Parathyroid adenoma (tissue), 2 donors: Measurements from ENCODE around the gene PTPN14.

Source experiments
- H2AFZ ChIP-seq: fragments of 300-600 bp; sonication (generic); one replicate; pipeline ENCODE4 v1.7.0; 2017; ENCODE audit warnings: antibody characterized with exemption, mild to moderate bottlenecking
- H3K27ac ChIP-seq: fragments of 300-600 bp; sonication (generic); one replicate; pipeline ENCODE4 v1.7.0; 2017
- H3K27me3 ChIP-seq: fragments of 300-600 bp; sonication (generic); one replicate; pipeline ENCODE4 v1.7.0; 2017; ENCODE audit warnings: low read length; ENCODE audit not compliant: control insufficient read depth, insufficient read depth
- H3K36me3 ChIP-seq: fragments of 300-600 bp; sonication (generic); one replicate; pipeline ENCODE4 v1.7.0; 2017; ENCODE audit warnings: low read length; ENCODE audit not compliant: control insufficient read depth, insufficient read depth
- H3K4me1 ChIP-seq: fragments of 300-600 bp; sonication (generic); one replicate; pipeline ENCODE4 v1.7.0; 2017; ENCODE audit warnings: control low read depth
- H3K4me2 ChIP-seq: fragments of 300-600 bp; sonication (generic); one replicate; pipeline ENCODE4 v1.7.0; 2017; ENCODE audit warnings: low read length
- H3K4me3 ChIP-seq: fragments of 300-600 bp; sonication (generic); one replicate; pipeline ENCODE4 v1.7.0; 2017; ENCODE audit warnings: low read depth, low read length
- H3K79me2 ChIP-seq: fragments of 300-600 bp; sonication (generic); one replicate; pipeline ENCODE4 v1.7.0; 2017; ENCODE audit warnings: control low read depth
- H3K9ac ChIP-seq: fragments of 300-600 bp; sonication (generic); one replicate; pipeline ENCODE4 v1.7.0; 2017; ENCODE audit warnings: mild to moderate bottlenecking
- H3K9me3 ChIP-seq: fragments of 300-600 bp; sonication (generic); one replicate; pipeline ENCODE4 v1.7.0; 2017; ENCODE audit warnings: low read length; ENCODE audit not compliant: control insufficient read depth
- TF ChIP-seq, protein P1 (sequence below): fragments of 300-600 bp; sonication (generic); IDR thresholded peaks from one replicate; pipeline ENCODE4 v1.7.0; 2017; ENCODE audit warnings: antibody characterized with exemption, mild to moderate bottlenecking
- donor health status: primary hyperparathyroidism.

PTPN14 gene

GRCh38 chr1:214318956-214319736, 232.3 kb downstream of the PTPN14 start:
- no peaks in the 10 kb centered on the region for H3K9me3 ChIP-seq
- H3K27me3 ChIP-seq = no peaks in the 10 kb centered on the region
- H3K4me1 ChIP-seq = no peaks in the 10 kb centered on the region
- H3K4me3 ChIP-seq = no peak overlapping the region
- H2AFZ ChIP-seq = no peak overlapping the region
- H3K9ac ChIP-seq = no peak overlapping the region
- H3K36me3 ChIP-seq = no peaks in the 10 kb centered on the region
- no peak overlapping the region for H3K4me2 ChIP-seq
- no peaks in the 10 kb centered on the region for H3K79me2 ChIP-seq
- TF ChIP-seq, protein P1, sequence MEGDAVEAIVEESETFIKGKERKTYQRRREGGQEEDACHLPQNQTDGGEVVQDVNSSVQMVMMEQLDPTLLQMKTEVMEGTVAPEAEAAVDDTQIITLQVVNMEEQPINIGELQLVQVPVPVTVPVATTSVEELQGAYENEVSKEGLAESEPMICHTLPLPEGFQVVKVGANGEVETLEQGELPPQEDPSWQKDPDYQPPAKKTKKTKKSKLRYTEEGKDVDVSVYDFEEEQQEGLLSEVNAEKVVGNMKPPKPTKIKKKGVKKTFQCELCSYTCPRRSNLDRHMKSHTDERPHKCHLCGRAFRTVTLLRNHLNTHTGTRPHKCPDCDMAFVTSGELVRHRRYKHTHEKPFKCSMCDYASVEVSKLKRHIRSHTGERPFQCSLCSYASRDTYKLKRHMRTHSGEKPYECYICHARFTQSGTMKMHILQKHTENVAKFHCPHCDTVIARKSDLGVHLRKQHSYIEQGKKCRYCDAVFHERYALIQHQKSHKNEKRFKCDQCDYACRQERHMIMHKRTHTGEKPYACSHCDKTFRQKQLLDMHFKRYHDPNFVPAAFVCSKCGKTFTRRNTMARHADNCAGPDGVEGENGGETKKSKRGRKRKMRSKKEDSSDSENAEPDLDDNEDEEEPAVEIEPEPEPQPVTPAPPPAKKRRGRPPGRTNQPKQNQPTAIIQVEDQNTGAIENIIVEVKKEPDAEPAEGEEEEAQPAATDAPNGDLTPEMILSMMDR = no peak
- no peak overlapping the region for H3K27ac ChIP-seq

DNA sequence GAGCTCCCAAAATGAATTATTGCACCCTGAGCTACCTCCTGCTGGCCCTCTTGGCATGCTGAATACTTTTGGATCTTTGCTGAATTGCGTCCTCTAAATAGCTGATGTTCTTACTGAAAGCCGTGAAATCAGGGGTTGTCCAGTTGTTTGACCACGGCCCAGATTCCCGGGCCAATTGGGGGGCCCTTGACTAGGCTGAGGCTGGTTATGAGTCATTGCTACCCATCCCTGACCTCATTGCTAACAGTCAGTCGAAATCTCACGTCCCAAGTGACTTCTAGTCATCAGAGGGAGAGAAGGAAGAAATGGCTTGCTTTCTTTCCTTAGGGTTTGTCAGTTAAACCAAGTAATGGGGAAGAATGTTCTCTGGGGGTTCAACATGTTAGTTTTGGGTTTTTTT, 233.0 kb downstream of the PTPN14 start:
- TF ChIP-seq, protein P1 = no peak
- no peak overlapping the region for H3K27ac ChIP-seq
- no peaks in the 10 kb centered on the region for H3K79me2 ChIP-seq
- H3K9ac ChIP-seq = no peak overlapping the region
- no peak overlapping the region for H3K4me3 ChIP-seq
- no peaks in the 10 kb centered on the region for H3K27me3 ChIP-seq
- no peak overlapping the region for H3K4me2 ChIP-seq
- no peaks in the 10 kb centered on the region for H3K9me3 ChIP-seq
- no peak overlapping the region for H2AFZ ChIP-seq
- no peaks in the 10 kb centered on the region for H3K36me3 ChIP-seq
- H3K4me1 ChIP-seq = no peaks in the 10 kb centered on the region

GRCh38 chr1:214317734-214318133, 233.7 kb downstream of the PTPN14 start:
- Histone ChIP-seq H3K4me2 (no peak overlapping the region), H3K9me3 (no peaks in the 10 kb centered on the region), H3K27me3 (no peaks in the 10 kb centered on the region), H3K27ac (no peak overlapping the region), H2AFZ (no peak overlapping the region), H3K36me3 (no peaks in the 10 kb centered on the region), H3K79me2 (no peaks in the 10 kb centered on the region), H3K9ac (no peak overlapping the region), H3K4me1 (no peaks in the 10 kb centered on the region), H3K4me3 (no peak overlapping the region)
- TF ChIP-seq, protein P1 = no peak

GRCh38 chr1:214317300-214317699, 234.1 kb downstream of the PTPN14 start:
- Histone ChIP-seq H3K4me1 (no peaks in the 10 kb centered on the region), H3K36me3 (no peaks in the 10 kb centered on the region), H3K4me3 (no peak overlapping the region), H3K27ac (no peak overlapping the region), H3K9ac (no peak overlapping the region), H3K79me2 (no peaks in the 10 kb centered on the region), H3K27me3 (no peaks in the 10 kb centered on the region), H3K4me2 (no peak overlapping the region), H3K9me3 (no peaks in the 10 kb centered on the region), H2AFZ (no peak overlapping the region)
- TF ChIP-seq, protein P1 = no peak

DNA sequence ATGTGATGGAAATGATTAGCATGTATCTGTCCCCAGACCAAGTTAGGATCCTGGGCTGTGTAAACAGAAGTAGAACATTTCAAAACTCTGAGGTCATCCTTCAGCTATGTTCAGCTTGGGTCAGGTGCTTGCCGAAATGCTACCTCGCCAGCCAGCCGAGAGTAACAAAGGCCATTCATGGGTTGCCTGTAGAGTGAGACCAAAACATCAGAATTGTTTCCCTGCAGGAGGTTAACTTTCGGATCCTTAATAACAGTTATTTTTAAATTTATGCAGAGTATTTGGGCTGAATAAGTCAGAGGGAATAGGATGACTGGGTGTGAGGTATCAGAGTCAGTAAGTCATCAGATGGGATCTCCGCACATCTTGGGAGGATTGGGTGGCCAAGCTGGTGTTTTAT, 234.8 kb downstream of the PTPN14 start:
- Histone ChIP-seq H3K9me3 (no peaks in the 10 kb centered on the region), H2AFZ (no peak overlapping the region), H3K9ac (no peak overlapping the region), H3K4me2 (no peak overlapping the region), H3K4me1 (no peaks in the 10 kb centered on the region), H3K79me2 (no peaks in the 10 kb centered on the region), H3K4me3 (no peak overlapping the region), H3K27ac (no peak overlapping the region), H3K36me3 (no peaks in the 10 kb centered on the region), H3K27me3 (no peaks in the 10 kb centered on the region)
- TF ChIP-seq, protein P1 = no peak
